C4-2B (cell line): ENCODE results near the gene FHAD1.
"Not testable (repeated sequence)": the region's sequence is repeated elsewhere in the genome, so short reads cannot be mapped to it uniquely, and the experiment has no call there.

Experiments used
- H3K27ac ChIP-seq: fragments of 450-650 bp; 2 replicates; pipeline ENCODE4 v1.5.1; 2017
- CTCF ChIP-seq: fragments of 450-650 bp; conservative IDR thresholded peaks from 2 replicates; pipeline ENCODE4 v1.5.1; 2017; ENCODE audit warnings: mild to moderate bottlenecking
- ZFX ChIP-seq: fragments of 450-650 bp; IDR thresholded peaks from 2 replicates; pipeline ENCODE4 v1.6.1; 2017

The FHAD1 gene

GRCh38 chr1:15287035-15287979 is 40.3 kb downstream of the FHAD1 start:
- H3K27ac ChIP-seq: no peak overlapping the region
- TF ChIP-seq CTCF (no peak), ZFX (no peak)

GRCh38 chr1:15288173-15288926 is 41.3 kb downstream of the FHAD1 start:
- TF ChIP-seq ZFX (no peak), CTCF (no peak)
- no peak overlapping the region for H3K27ac ChIP-seq

- H3K27ac ChIP-seq: no peak overlapping the region
- TF ChIP-seq ZFX (no peak), CTCF (no peak)
Observed at GRCh38 chr1:15289251-15289651, 42.2 kb downstream of the FHAD1 start.

- TF ChIP-seq CTCF (no peak), ZFX (no peak)
Observed at GRCh38 chr1:15290382-15290781, 43.4 kb downstream of the FHAD1 start.

GRCh38 chr1:15295696-15296095 is 48.7 kb downstream of the FHAD1 start:
- no peak overlapping the region for H3K27ac ChIP-seq
- TF ChIP-seq CTCF: no peak
- no peak for TF ChIP-seq ZFX

More at GRCh38 chr1:15290382-15290781, 43.4 kb downstream of the FHAD1 start:
- no peak overlapping the region for H3K27ac ChIP-seq

GRCh38 chr1:15296585-15297321 is 49.7 kb downstream of the FHAD1 start:
- no peak for TF ChIP-seq ZFX
- no peak for TF ChIP-seq CTCF
- no peak overlapping the region for H3K27ac ChIP-seq

- H3K27ac ChIP-seq: not testable (repeated sequence)
Observed at GRCh38 chr1:15297975-15298374, 51.0 kb downstream of the FHAD1 start.
